Activated CD4-positive, alpha-beta T cell treated with anti-CD3 and anti-CD28 coated beads, Interleukin-2, amount 10 ng/mL, durations not matched to agents 24 days and 14 days (primary cell): ENCODE results near the gene LRRC39. TPM values are rescaled to one million over a fixed set of nuclear protein-coding genes. Genes with fewer than 3 reads are reported as not detected.

Experiments
- DNase-seq: peaks from one replicate; pipeline ENCODE4 v3.0.0; 2022
- H3K27ac Mint-ChIP-seq: one replicate; pipeline ENCODE4 v1.8.0; 2022; ENCODE audit warnings: mild to moderate bottlenecking, mixed read lengths
- H3K27me3 Mint-ChIP-seq: one replicate; pipeline ENCODE4 v1.8.0; 2022; ENCODE audit warnings: mixed read lengths
- H3K36me3 Mint-ChIP-seq: one replicate; pipeline ENCODE4 v1.8.0; 2022; ENCODE audit warnings: low read depth, mild to moderate bottlenecking, mixed read lengths
- H3K4me1 Mint-ChIP-seq: one replicate; pipeline ENCODE4 v1.8.0; 2021; ENCODE audit warnings: mixed read lengths
- H3K4me3 Mint-ChIP-seq: one replicate; pipeline ENCODE4 v1.8.0; 2022; ENCODE audit warnings: mild to moderate bottlenecking, moderate library complexity, mixed read lengths
- H3K9me3 Mint-ChIP-seq: one replicate; pipeline ENCODE4 v1.8.0; 2021; ENCODE audit warnings: mixed read lengths
- intact Hi-C: fragments of 100-400 bp; cut with micrococcal nuclease; formaldehyde crosslinking; loops from one replicate; pipeline ENCODE4 v1.15.1; 2023
- total RNA-seq: library from RNA; stranded (reverse); gene quantifications from 2 replicates; pipeline ENCODE4 v1.2.3, GENCODE V29; 2022

The LRRC39 gene
- total RNA-seq, 1 donor from 2014 or later: 0.23 TPM

DNA sequence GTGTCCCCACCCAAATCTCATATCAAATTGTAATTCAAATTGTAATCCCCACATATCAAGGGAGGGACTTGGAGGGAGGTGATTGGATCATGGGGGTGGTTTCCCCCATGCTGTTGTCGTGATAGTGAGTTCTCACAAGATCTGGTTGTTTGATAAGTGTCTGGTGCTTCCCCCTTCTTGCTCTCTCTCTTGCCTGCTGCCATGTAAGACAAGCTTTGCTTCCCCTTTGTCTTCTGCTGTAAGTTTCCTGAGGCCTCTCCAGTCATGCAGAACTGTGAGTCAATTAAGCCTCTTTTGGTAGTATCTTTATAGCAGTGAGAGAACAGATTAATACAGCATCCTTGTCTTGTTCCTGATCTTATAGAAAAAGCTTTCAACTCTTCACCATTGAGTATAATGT is 6.5 kb upstream of the LRRC39 start:
- no peaks in the 10 kb centered on the region for H3K9me3 Mint-ChIP-seq
- no peak for DNase-seq
- H3K27me3 Mint-ChIP-seq: no peaks in the 10 kb centered on the region
- H3K27ac Mint-ChIP-seq: no peak overlapping the region
- H3K4me1 Mint-ChIP-seq: no peaks in the 10 kb centered on the region
- H3K36me3 Mint-ChIP-seq: no peaks in the 10 kb centered on the region
- H3K4me3 Mint-ChIP-seq: no peak overlapping the region
- intact Hi-C loops: no loop called here

DNA sequence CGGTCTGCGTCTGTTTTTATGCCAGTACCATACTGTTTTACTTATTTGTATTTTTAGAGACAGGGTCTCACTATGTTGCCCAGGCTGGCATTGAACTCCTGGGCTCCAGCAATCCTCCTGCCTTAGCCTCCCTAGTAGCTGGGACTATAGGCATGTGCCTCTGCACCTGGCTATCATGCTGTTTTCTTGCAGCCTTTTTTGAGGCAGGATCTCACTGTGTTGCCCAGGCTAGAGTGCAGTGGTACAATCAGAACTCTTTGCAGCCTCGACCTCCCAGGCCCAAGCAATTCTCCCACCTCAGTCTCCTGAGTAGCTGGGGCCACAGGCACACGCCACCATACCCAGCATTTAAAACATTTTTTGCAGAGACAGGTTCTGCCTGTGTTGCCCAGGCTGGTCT is 5.3 kb upstream of the LRRC39 start:
- no peak for DNase-seq
- Mint-ChIP-seq H3K27me3 (no peaks in the 10 kb centered on the region), H3K4me1 (no peaks in the 10 kb centered on the region), H3K4me3 (no peak overlapping the region), H3K9me3 (no peaks in the 10 kb centered on the region), H3K27ac (no peak overlapping the region), H3K36me3 (no peaks in the 10 kb centered on the region)
- intact Hi-C loops: no loop called here

DNA sequence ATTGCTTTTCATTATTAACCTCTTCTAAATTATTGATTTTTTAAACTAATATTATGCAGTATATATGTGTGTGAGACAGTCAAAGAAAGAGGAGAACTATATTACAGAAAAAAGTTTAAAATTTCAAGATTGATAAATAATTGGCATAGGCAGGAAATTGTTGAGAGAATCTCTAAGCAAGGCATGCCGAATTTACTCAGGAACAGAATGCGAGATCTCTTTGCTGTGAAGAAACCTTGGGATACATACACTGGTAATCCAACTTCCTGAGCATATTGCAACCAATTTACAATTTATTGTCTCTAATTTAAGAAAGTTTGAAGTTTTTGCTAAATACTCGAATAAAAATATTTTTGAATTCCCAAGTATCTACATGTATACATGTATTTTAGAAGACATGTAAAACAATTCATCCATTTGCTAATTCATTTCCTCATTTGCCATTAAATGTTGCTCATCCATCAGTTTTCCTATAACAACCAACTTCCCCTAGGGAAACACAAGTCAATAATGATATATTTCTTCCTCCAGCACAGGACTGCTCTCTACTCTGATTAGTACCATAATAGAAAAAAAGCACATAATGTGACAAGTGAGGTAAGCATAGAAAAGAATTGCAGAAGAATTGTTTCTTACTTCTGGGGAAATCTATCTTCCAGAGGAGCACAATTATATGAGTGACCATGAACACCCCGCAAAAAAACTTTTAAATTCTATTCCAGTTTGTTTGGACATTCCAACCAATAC is 588 bp downstream of the LRRC39 start:
- no peak for DNase-seq
- Mint-ChIP-seq H3K4me1 (no peaks in the 10 kb centered on the region), H3K27me3 (peaks cover 6% of the 10 kb centered on the region), H3K36me3 (no peaks in the 10 kb centered on the region), H3K27ac (no peak overlapping the region), H3K9me3 (no peaks in the 10 kb centered on the region), H3K4me3 (no peak overlapping the region)
- intact Hi-C loops: no loop called here

DNA sequence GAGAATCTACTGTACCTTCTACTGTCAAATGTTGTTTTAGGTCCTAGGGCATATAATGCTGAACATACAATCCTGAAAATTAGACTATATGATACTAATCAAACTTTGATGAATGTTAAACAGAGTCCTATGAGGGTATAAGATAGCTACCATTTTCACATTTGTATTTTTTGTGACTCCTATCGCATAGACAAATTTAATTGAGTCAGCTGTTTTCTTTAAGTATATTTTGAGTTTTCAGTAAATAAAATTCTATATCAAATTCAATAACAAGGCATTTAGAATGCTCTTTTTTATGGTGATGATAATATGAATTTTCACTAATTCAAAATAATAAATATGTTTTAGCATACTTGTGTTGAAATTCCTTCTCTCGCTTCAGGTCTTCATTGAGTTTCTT is 10.0 kb downstream of the LRRC39 start:
- H3K4me3 Mint-ChIP-seq: no peak overlapping the region
- intact Hi-C loops: no loop called here
- H3K9me3 Mint-ChIP-seq: no peaks in the 10 kb centered on the region
- H3K27ac Mint-ChIP-seq: no peak overlapping the region
- no peaks in the 10 kb centered on the region for H3K36me3 Mint-ChIP-seq
- no peak for DNase-seq
- H3K27me3 Mint-ChIP-seq: peaks cover 4% of the 10 kb centered on the region
- no peaks in the 10 kb centered on the region for H3K4me1 Mint-ChIP-seq

DNA sequence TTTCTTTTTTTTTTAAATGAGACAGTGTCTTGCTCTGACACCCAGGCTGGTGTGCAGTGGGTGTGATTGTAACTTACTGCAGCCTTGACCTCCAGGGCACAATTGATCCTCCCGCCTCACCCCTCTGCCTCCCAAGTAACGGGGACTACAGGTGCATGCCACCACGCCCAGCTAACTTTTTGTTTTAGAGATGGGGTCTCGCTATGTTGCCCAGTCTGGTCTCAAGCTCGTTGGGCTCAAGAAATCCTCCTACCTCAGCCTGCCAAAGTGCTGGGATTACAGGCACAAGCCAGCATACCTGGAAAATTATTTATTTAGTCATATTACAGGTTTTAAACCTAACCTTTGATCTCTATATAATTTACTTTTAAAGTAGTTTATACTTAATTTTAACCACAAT is 13.4 kb downstream of the LRRC39 start:
- no peaks in the 10 kb centered on the region for H3K27me3 Mint-ChIP-seq
- no peaks in the 10 kb centered on the region for H3K36me3 Mint-ChIP-seq
- H3K4me1 Mint-ChIP-seq: no peaks in the 10 kb centered on the region
- intact Hi-C loops: no loop called here
- H3K4me3 Mint-ChIP-seq: no peak overlapping the region
- no peaks in the 10 kb centered on the region for H3K9me3 Mint-ChIP-seq
- no peak for DNase-seq
- no peak overlapping the region for H3K27ac Mint-ChIP-seq

DNA sequence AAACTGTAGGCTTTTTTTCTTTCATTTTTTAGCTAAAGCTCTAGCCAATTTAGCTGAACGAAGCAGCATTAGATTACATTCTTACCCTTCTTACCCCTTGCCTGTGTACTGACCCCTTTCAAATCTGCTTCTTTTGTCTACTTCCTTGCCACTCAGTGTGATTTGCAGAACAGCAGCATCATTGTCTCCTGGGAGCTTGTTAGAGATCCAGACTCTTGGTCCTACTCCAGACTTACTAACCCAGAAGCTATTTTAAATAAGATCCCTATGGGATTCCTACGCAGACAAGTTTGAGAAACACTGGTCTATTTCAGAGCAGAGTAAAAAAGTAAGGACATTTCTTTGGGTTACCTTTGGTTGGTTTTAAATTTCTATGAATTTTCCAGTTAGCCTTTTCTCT is 13.8 kb downstream of the LRRC39 start:
- no peak overlapping the region for H3K4me3 Mint-ChIP-seq
- H3K4me1 Mint-ChIP-seq: no peaks in the 10 kb centered on the region
- no peak for DNase-seq
- H3K27ac Mint-ChIP-seq: no peak overlapping the region
- no peaks in the 10 kb centered on the region for H3K9me3 Mint-ChIP-seq
- intact Hi-C loops: no loop called here
- H3K36me3 Mint-ChIP-seq: no peaks in the 10 kb centered on the region
- no peaks in the 10 kb centered on the region for H3K27me3 Mint-ChIP-seq

DNA sequence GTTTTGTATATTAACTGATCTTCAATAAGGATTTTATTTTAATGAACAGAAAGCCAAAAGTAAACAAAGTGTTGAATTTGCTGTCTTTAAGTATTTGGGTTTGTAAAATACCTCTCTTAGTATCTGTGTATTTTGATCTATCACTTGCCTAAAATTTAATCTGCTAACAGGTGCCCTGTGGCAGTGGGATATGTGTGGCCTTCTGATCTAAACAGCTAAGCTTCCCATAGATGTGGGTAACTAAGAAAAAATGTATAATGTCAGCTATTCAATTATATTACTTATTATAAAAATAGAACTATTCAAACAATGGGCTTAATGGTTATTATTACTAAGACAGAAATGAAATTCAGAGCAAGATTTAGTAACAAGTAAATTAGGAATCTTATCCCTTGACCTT is 15.2 kb downstream of the LRRC39 start:
- no peak for DNase-seq
- no peaks in the 10 kb centered on the region for H3K27me3 Mint-ChIP-seq
- H3K36me3 Mint-ChIP-seq: no peaks in the 10 kb centered on the region
- H3K4me3 Mint-ChIP-seq: no peak overlapping the region
- H3K27ac Mint-ChIP-seq: no peak overlapping the region
- H3K4me1 Mint-ChIP-seq: no peaks in the 10 kb centered on the region
- intact Hi-C loops: no loop called here
- H3K9me3 Mint-ChIP-seq: no peaks in the 10 kb centered on the region

DNA sequence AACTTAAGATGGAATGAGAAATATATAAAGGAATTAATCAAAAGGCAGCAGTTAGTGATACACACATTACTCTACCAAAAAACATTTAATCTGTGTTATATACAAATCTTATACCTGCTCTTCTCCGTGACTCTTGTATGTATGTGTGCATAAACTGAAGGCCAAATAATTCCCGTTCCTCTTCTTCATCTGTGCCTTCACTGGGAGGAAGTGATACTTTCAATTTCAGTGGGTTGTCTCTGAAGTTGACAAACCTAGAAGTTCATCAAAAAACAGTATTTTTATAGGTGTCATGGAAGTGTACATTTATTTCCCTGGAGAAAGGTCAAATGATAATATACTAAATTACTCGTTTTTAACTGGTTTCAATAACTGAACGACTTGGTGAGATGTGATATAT is 25.8 kb downstream of the LRRC39 start:
- Mint-ChIP-seq H3K27me3 (no peaks in the 10 kb centered on the region), H3K27ac (no peak overlapping the region), H3K36me3 (peaks cover 12% of the 10 kb centered on the region), H3K4me1 (peaks cover 7% of the 10 kb centered on the region), H3K4me3 (no peak overlapping the region), H3K9me3 (no peaks in the 10 kb centered on the region)
- DNase-seq: no peak
- intact Hi-C loops: no loop called here

DNA sequence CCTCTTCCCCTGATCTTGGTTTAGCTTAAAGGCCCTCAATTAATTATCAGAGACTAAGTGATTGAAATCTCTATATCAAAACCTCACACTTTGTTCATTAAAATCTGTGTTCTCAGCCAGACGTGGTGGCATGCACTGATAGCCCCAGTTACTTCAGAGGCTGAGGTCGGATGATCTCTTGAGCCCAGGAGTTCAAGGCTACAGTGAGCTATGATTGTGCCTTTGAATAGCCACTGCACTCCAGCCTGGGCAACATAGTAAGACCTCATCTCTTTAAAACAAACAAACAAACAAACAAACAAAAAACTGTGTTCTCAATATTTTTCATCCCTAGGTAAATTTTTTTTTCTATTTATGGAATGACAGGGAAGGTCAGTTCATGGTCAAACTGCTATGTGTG is 26.4 kb downstream of the LRRC39 start:
- peaks cover 8% of the 10 kb centered on the region for H3K4me1 Mint-ChIP-seq
- intact Hi-C loops: no loop called here
- H3K4me3 Mint-ChIP-seq: no peak overlapping the region
- no peak overlapping the region for H3K27ac Mint-ChIP-seq
- no peaks in the 10 kb centered on the region for H3K9me3 Mint-ChIP-seq
- no peak for DNase-seq
- H3K27me3 Mint-ChIP-seq: no peaks in the 10 kb centered on the region
- peaks cover 14% of the 10 kb centered on the region for H3K36me3 Mint-ChIP-seq

DNA sequence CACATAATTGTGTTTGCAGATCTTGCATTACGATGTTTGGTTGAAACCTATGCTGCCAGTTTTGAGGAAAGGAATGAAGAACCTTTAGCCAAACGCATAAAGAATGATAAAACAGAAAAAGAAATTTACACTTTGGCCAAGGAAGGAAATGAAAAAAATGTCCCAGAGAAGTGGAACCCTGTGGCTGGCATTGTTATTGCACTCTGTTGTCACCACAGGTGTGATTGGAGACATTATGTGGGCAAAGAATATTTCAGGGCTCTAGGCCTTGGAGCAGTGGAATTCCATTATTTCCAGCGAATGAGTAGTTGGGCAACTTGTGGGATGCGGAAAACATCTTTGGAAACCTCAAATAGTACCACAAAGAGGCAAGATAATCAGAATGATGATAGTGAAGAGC is 30.2 kb downstream of the LRRC39 start:
- Mint-ChIP-seq H3K4me3 (no peak overlapping the region), H3K27ac (no peak overlapping the region), H3K9me3 (no peaks in the 10 kb centered on the region), H3K4me1 (peaks cover 10% of the 10 kb centered on the region), H3K36me3 (peaks cover 35% of the 10 kb centered on the region), H3K27me3 (no peaks in the 10 kb centered on the region)
- DNase-seq: no peak
- intact Hi-C loops: no loop called here

DNA sequence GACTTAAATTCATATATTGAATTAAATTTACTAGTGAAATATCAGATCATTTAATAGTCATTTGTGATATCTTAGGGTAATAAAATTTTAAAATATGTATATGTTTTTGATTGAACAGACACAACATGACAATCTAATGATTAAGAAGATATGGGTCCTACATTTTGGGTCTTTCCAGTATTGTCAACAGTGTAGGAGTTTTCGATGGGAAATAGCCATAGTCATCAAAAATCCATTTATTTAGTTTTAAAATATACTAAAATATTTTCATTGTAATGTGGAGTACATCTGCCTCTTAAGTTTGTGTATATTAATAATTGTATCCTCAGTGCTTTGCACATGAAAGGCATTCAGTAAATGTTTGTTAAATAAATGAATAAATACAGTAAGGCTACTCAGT is 31.1 kb downstream of the LRRC39 start:
- peaks cover 42% of the 10 kb centered on the region for H3K36me3 Mint-ChIP-seq
- H3K27ac Mint-ChIP-seq: no peak overlapping the region
- H3K27me3 Mint-ChIP-seq: no peaks in the 10 kb centered on the region
- DNase-seq: no peak
- H3K9me3 Mint-ChIP-seq: no peaks in the 10 kb centered on the region
- no peak overlapping the region for H3K4me3 Mint-ChIP-seq
- intact Hi-C loops: no loop called here
- peaks cover 9% of the 10 kb centered on the region for H3K4me1 Mint-ChIP-seq

DNA sequence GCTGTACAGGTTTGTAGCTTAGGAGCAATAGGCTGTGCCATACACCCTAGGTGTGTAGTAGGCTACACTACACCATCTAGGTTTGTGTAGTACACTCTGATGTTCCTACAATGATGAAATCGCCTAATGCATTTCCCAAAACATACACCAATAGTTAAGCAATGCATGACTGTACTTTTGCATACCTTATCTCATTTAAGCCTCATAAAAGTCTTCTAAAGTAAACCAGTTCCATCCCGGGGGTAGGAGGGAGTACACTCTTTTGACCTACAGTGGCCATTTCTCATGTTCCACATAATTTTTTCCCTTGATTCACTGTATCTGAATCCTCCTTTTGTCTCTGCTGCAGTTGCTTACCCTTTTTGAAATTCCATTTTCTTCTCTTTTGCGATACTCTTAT is 32.9 kb downstream of the LRRC39 start:
- Mint-ChIP-seq H3K9me3 (no peaks in the 10 kb centered on the region), H3K27ac (no peak overlapping the region), H3K4me1 (peaks cover 9% of the 10 kb centered on the region), H3K27me3 (no peaks in the 10 kb centered on the region), H3K4me3 (no peak overlapping the region), H3K36me3 (peaks cover 51% of the 10 kb centered on the region)
- no peak for DNase-seq
- intact Hi-C loops: no loop called here

DNA sequence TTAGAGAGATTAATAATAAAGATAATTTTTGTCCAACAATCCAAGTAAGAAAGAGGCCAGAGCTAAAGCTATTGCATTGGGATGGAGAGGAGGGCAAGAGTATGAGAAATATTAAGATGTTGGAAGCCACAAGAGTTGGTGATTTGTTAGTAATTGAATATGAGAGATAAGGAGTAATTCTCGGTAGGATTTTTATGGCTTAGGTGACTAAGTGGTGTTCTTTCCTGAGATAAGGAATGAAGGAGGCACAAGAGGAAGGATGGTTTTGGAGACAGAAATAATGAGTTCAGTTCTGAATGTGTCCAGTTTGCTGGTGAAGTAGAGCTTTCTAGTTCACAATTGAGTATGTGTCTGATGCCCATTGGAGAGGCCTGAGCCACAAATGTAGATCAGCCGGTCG is 35.7 kb downstream of the LRRC39 start:
- H3K36me3 Mint-ChIP-seq: peaks cover 59% of the 10 kb centered on the region
- H3K27me3 Mint-ChIP-seq: no peaks in the 10 kb centered on the region

DNA sequence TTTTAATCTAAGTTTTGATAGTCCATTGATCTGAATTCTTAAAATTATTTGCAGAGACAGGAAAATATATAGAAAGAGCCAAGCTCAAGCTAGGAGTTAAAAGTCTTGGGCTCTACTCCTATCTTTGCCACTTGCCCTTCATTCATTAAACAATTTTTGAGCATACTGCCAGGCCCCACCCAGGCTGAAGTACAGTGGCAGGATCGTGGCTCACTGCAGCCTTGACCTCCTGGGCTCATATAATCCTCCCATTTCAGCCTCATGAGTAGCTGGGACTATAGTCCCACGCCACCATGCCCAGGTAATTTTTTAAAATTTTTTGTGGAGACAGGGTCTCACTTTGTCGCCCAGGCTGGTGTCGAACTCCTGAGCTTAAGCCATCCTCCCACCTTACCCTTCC is 36.9 kb downstream of the LRRC39 start:
- no peak for DNase-seq
- no peak overlapping the region for H3K27ac Mint-ChIP-seq
- no peak overlapping the region for H3K4me3 Mint-ChIP-seq
- H3K4me1 Mint-ChIP-seq: peaks cover 6% of the 10 kb centered on the region
- H3K27me3 Mint-ChIP-seq: no peaks in the 10 kb centered on the region
- intact Hi-C loops: no loop called here
- H3K9me3 Mint-ChIP-seq: no peaks in the 10 kb centered on the region
- H3K36me3 Mint-ChIP-seq: peaks cover 57% of the 10 kb centered on the region

More for the DNA sequence above, 35.7 kb downstream of the LRRC39 start:
- no peak for DNase-seq
- no peak overlapping the region for H3K4me3 Mint-ChIP-seq
- intact Hi-C loops: no loop called here
- peaks cover 8% of the 10 kb centered on the region for H3K4me1 Mint-ChIP-seq
- H3K9me3 Mint-ChIP-seq: no peaks in the 10 kb centered on the region
- H3K27ac Mint-ChIP-seq: no peak overlapping the region

DNA sequence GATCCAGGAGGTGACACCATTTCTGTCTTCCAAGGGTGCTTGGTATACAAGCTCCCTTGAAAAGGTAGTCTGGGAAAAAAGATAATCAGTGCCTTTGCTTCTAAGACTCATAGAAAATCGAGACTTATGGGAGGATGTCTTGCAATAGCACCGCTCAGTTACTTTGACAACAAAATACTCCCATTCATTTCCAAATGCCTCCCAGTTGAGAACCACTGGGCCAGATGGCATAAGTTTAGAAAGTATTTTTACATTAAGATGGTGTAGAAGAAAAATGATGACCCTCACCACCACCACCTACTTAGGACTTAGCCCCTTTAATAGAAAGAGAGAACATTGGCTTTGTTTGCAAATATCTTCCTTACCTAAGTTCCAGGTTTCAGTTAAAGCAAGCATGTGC is 40.5 kb downstream of the LRRC39 start:
- DNase-seq: no peak
- intact Hi-C loops: no loop called here
- Mint-ChIP-seq H3K27me3 (peaks cover 3% of the 10 kb centered on the region), H3K27ac (no peak overlapping the region), H3K36me3 (peaks cover 39% of the 10 kb centered on the region), H3K4me3 (no peak overlapping the region), H3K9me3 (no peaks in the 10 kb centered on the region), H3K4me1 (peaks cover 17% of the 10 kb centered on the region)
